Measurements from ENCODE around the gene ELAVL3. TPM values are rescaled to one million over a fixed set of nuclear protein-coding genes. Genes with fewer than 3 reads are reported as not detected.
A peak's percentile ranks its signal among the peaks of the same experiment; 100 is the strongest.

Gene ELAVL3
- total and polyA plus RNA-seq, 2 donors (not counting 1 experiment from before 2014, with no cell fraction given), result under 0.01 TPM; not detected in 1

DNA sequence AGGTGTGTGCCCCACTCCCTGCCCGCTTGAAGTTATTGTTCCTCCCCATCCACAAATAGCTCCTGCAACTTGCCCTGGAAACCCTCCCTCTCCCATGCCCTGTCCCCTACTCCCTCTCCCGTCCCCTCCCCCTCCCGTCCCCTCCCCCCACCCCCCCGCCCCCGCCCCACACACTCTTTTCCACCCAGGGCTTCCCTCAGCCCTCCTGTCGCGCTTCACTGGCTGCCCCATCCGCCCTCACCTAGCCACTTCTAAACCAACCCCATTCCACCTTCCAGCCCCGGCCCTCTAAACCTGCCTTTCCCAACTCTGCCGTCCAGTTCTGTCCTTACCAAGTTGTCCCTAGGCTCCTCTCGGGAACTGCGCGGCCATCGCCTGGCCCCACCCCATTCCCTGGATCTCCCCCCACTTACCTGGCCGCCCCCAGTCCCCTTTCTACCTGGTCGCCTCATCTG is 62.7 kb downstream of the ELAVL3 start:
- Histone ChIP-seq H3K79me2 (ENCODE audit: control insufficient read depth, insufficient read depth, low read length) (no peaks in the 10 kb centered on the region), H3K36me3 (ENCODE audit: control insufficient read depth, insufficient read depth, low read length) (no peaks in the 10 kb centered on the region), H3K4me2 (ENCODE audit: extremely low read depth, insufficient read depth, low read length) (peak overlapping the region; percentile 35), H2AFZ (ENCODE audit: low read length) (no peak overlapping the region), H3K4me3 (replicated peaks in 1 of 4; ENCODE audit: control extremely low read depth in 1 of 4, insufficient read depth in 1 of 4, low read depth in 3 of 4, low read length in 4 of 4) (no peak overlapping the region), H3K27me3 (ENCODE audit: control insufficient read depth, insufficient read depth, low read length) (peaks cover 5% of the 10 kb centered on the region), H3K4me1 (ENCODE audit: control insufficient read depth, extremely low read depth, insufficient read depth, low read length) (no peaks in the 10 kb centered on the region), H4K20me1 (ENCODE audit: control insufficient read depth, extremely low read depth, insufficient read depth, low read length) (no peaks in the 10 kb centered on the region), H3K9ac (ENCODE audit: insufficient read depth, low read length) (no peak overlapping the region), H3K9me3 (ENCODE audit: control insufficient read depth, insufficient read depth, low read depth, low read length) (no peaks in the 10 kb centered on the region), H3K27ac (ENCODE audit: insufficient read depth, low read length) (no peak overlapping the region)
- DNase-seq (ENCODE audit: low read depth in 2 of 2), result no peak
- TF ChIP-seq, protein P1, sequence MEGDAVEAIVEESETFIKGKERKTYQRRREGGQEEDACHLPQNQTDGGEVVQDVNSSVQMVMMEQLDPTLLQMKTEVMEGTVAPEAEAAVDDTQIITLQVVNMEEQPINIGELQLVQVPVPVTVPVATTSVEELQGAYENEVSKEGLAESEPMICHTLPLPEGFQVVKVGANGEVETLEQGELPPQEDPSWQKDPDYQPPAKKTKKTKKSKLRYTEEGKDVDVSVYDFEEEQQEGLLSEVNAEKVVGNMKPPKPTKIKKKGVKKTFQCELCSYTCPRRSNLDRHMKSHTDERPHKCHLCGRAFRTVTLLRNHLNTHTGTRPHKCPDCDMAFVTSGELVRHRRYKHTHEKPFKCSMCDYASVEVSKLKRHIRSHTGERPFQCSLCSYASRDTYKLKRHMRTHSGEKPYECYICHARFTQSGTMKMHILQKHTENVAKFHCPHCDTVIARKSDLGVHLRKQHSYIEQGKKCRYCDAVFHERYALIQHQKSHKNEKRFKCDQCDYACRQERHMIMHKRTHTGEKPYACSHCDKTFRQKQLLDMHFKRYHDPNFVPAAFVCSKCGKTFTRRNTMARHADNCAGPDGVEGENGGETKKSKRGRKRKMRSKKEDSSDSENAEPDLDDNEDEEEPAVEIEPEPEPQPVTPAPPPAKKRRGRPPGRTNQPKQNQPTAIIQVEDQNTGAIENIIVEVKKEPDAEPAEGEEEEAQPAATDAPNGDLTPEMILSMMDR (conservative IDR thresholded peaks at IDR 0.05 in 1 of 2, IDR thresholded peaks at IDR 0.05 in 1 of 2; ENCODE audit: low read depth in 1 of 2, low read length in 2 of 2), result no peak
- TF ChIP-seq EZH2 (IDR thresholded peaks at IDR 0.05; ENCODE audit: low read length, missing control alignments), result no peak

DNA sequence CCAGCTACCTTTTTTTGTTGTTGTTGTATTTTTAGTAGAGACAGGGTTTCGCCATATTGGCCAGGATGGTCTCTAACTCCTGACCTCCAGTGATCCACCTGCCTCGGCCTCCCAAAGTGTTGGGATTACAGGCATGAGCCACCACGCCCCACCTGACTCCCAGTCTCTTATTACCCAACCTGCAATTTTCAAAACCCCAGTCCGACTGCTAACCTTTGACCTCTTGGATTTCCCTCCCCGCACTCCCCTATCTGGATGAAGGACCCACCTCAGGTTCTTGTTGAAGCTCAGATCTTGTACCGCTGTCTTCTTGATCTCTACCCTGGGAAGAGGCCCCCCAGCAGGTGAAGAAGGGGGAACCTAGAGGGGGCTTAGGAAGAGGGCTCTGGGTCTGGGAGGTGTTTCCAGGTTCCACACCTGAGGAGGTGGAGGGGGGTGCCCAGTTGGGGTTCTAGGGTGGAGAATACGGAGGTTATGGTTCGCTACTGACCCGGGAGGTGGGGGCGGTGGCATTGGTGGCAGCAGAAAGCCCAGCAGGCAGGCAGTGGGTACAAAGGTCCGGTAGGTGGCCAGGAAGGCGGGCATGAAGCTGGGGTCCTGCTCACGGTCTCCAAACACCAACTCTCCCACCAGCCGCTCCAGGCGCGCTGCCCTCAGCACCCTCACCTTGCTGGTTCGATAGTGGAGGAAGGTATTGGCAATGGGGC is 64.3 kb downstream of the ELAVL3 start:
- Histone ChIP-seq H3K27ac (ENCODE audit: insufficient read depth, low read length) (no peak overlapping the region), H3K4me3 (replicated peaks in 1 of 4; ENCODE audit: control extremely low read depth in 1 of 4, insufficient read depth in 1 of 4, low read depth in 3 of 4, low read length in 4 of 4) (no peak overlapping the region), H3K9ac (ENCODE audit: insufficient read depth, low read length) (no peak overlapping the region), H3K4me2 (ENCODE audit: extremely low read depth, insufficient read depth, low read length) (no peak overlapping the region), H3K79me2 (ENCODE audit: control insufficient read depth, insufficient read depth, low read length) (no peaks in the 10 kb centered on the region), H3K27me3 (ENCODE audit: control insufficient read depth, insufficient read depth, low read length) (no peaks in the 10 kb centered on the region), H4K20me1 (ENCODE audit: control insufficient read depth, extremely low read depth, insufficient read depth, low read length) (no peaks in the 10 kb centered on the region), H3K36me3 (ENCODE audit: control insufficient read depth, insufficient read depth, low read length) (no peaks in the 10 kb centered on the region), H2AFZ (ENCODE audit: low read length) (no peak overlapping the region), H3K4me1 (ENCODE audit: control insufficient read depth, extremely low read depth, insufficient read depth, low read length) (no peaks in the 10 kb centered on the region), H3K9me3 (ENCODE audit: control insufficient read depth, insufficient read depth, low read depth, low read length) (no peaks in the 10 kb centered on the region)
- no peak for DNase-seq (ENCODE audit: low read depth in 2 of 2)
- no peak for TF ChIP-seq EZH2 (IDR thresholded peaks at IDR 0.05; ENCODE audit: low read length, missing control alignments)
- TF ChIP-seq, protein P1 (conservative IDR thresholded peaks at IDR 0.05 in 1 of 2, IDR thresholded peaks at IDR 0.05 in 1 of 2; ENCODE audit: low read depth in 1 of 2, low read length in 2 of 2), result no peak

DNA sequence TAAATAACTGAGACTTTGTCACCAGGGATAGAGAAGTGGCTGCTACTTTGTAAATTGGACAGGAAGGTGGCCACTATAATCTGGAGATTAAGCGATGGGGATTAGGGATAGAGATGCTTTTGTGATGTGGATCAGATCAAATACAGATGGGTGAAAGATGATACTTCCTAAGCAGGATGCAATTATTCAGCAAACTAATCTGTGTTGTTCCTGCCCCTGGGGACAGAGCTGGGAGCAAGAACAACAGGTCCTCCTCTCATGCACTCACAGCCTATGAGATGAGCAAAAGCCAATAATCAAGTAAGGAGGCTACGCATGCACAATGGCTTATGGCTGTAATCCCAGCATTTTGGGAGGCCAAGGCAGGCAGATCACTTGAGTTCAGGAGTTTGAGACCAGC is 66.3 kb downstream of the ELAVL3 start:
- H2AFZ ChIP-seq (ENCODE audit: low read length), result no peak overlapping the region
- TF ChIP-seq, protein P1 (conservative IDR thresholded peaks at IDR 0.05 in 1 of 2, IDR thresholded peaks at IDR 0.05 in 1 of 2; ENCODE audit: low read depth in 1 of 2, low read length in 2 of 2), result no peak
- no peak for TF ChIP-seq EZH2 (IDR thresholded peaks at IDR 0.05; ENCODE audit: low read length, missing control alignments)
- no peaks in the 10 kb centered on the region for H3K4me1 ChIP-seq (ENCODE audit: control insufficient read depth, extremely low read depth, insufficient read depth, low read length)
- H3K4me3 ChIP-seq (replicated peaks in 1 of 4; ENCODE audit: control extremely low read depth in 1 of 4, insufficient read depth in 1 of 4, low read depth in 3 of 4, low read length in 4 of 4), result no peak overlapping the region
- H3K9me3 ChIP-seq (ENCODE audit: control insufficient read depth, insufficient read depth, low read depth, low read length), result no peaks in the 10 kb centered on the region
- no peaks in the 10 kb centered on the region for H3K27me3 ChIP-seq (ENCODE audit: control insufficient read depth, insufficient read depth, low read length)
- H3K9ac ChIP-seq (ENCODE audit: insufficient read depth, low read length), result no peak overlapping the region
- no peaks in the 10 kb centered on the region for H4K20me1 ChIP-seq (ENCODE audit: control insufficient read depth, extremely low read depth, insufficient read depth, low read length)
- H3K27ac ChIP-seq (ENCODE audit: insufficient read depth, low read length), result no peak overlapping the region
- H3K36me3 ChIP-seq (ENCODE audit: control insufficient read depth, insufficient read depth, low read length), result no peaks in the 10 kb centered on the region
- no peaks in the 10 kb centered on the region for H3K79me2 ChIP-seq (ENCODE audit: control insufficient read depth, insufficient read depth, low read length)
- H3K4me2 ChIP-seq (ENCODE audit: extremely low read depth, insufficient read depth, low read length), result no peak overlapping the region
- DNase-seq (ENCODE audit: low read depth in 2 of 2), result no peak
